GM23338 (cell line): ENCODE measurements around the gene SULT2B1. TPM values are rescaled to one million over a fixed set of nuclear protein-coding genes. Genes with fewer than 3 reads are reported as not detected.
A peak's percentile ranks its signal among the peaks of the same experiment; 100 is the strongest.

Experiments used
- ETS1 ChIP-seq: IDR thresholded peaks from 2 replicates; pipeline ENCODE4 v1.6.1; 2016; ENCODE audit warnings: antibody characterized with exemption
- POLR2AphosphoS5 ChIP-seq: IDR thresholded peaks from 2 replicates; pipeline ENCODE4 v1.6.1; 2016; ENCODE audit warnings: antibody characterized with exemption, low read depth
- REST ChIP-seq: IDR thresholded peaks from one replicate; pipeline ENCODE4 v1.6.1; 2018; ENCODE audit warnings: antibody characterized with exemption; ENCODE audit not compliant: unreplicated experiment
- ZNF114 ChIP-seq: fragments of 250-450 bp; sonication (Bioruptor Pico); IDR thresholded peaks from 2 replicates; pipeline ENCODE4 v1.5.0; 2020; ENCODE audit warnings: mild to moderate bottlenecking, moderate library complexity
- ZNF462 ChIP-seq: fragments of 250-450 bp; sonication (Bioruptor Pico); IDR thresholded peaks from 2 replicates; pipeline ENCODE4 v1.5.0; 2020; ENCODE audit warnings: mild to moderate bottlenecking, moderate library complexity
- polyA plus RNA-seq: library from polyadenylated mRNA; unstranded; fragments of >200 nt; fragmentation: Nextera tagmentation; extraction: Ambion mirVana; gene quantifications from 2 replicates; pipeline ENCODE4 v1.2.1, GENCODE V29; 2016
- total RNA-seq: library from RNA; depleted of rRNA; stranded (reverse); fragments of >200 nt; shearing (Covaris generic); gene quantifications from 2 replicates; pipeline ENCODE4 v1.2.3, GENCODE V29; 2014

The SULT2B1 gene
- total and polyA plus RNA-seq, 2 experiments from 2014 or later: 1.3 to 2.5 TPM

GRCh38 chr19:48624067-48624594 is 72.2 kb downstream of the SULT2B1 start (continued):
- no peak for TF ChIP-seq ZNF462 (CRISPR knock-in tag)
- peak; percentile 91 for TF ChIP-seq POLR2AphosphoS5
- TF ChIP-seq ETS1: peak; percentile 60; the same call in 1 of the 2 replicates
- no peak for TF ChIP-seq ZNF114 (CRISPR knock-in tag)
- TF ChIP-seq REST: no peak
